GM12892 (cell line): ENCODE results near the gene TRIM26.

Experiments
- POLR2A ChIP-seq: IDR thresholded peaks from 2 replicates; pipeline ENCODE4 v1.6.1; 2011; ENCODE audit warnings: low read depth, low read length, control low read depth
- POLR2AphosphoS5 ChIP-seq: IDR thresholded peaks from 2 replicates; pipeline ENCODE4 v1.6.1; 2011; ENCODE audit warnings: low read depth, low read length, control low read depth
- TAF1 ChIP-seq: IDR thresholded peaks from 2 replicates; pipeline ENCODE4 v1.6.1; 2011; ENCODE audit warnings: low read depth, mild to moderate bottlenecking, control low read depth, low read length, borderline replicate concordance

- TF ChIP-seq POLR2A (no peak), POLR2AphosphoS5 (no peak), TAF1 (no peak)
Observed at GRCh38 chr6:30178837-30179236, 34.4 kb downstream of the TRIM26 start.
